KMS-11 (cell line): ENCODE results near the gene MB21D2.
A peak's percentile ranks its signal among the peaks of the same experiment; 100 is the strongest.

Experiments
- H2AFZ ChIP-seq: fragments of 200-600 bp; sonication (generic); 2 replicates; pipeline ENCODE4 v1.6.1; 2016; ENCODE audit warnings: antibody characterized with exemption, mixed run types, low read depth
- H3K27ac ChIP-seq: fragments of 200-600 bp; sonication (generic); 2 replicates; pipeline ENCODE4 v1.6.1; 2016; ENCODE audit warnings: mild to moderate bottlenecking, mixed run types
- H3K27me3 ChIP-seq: fragments of 200-600 bp; sonication (generic); 2 replicates; pipeline ENCODE4 v1.6.1; 2017; ENCODE audit warnings: mild to moderate bottlenecking, low read depth, mixed run types, moderate library complexity; ENCODE audit not compliant: insufficient read depth
- H3K36me3 ChIP-seq: fragments of 200-600 bp; sonication (generic); 2 replicates; pipeline ENCODE4 v1.6.1; 2017; ENCODE audit warnings: mild to moderate bottlenecking, mixed run types; ENCODE audit not compliant: insufficient read depth
- H3K4me1 ChIP-seq: fragments of 200-600 bp; sonication (generic); 2 replicates; pipeline ENCODE4 v1.6.1; 2016; ENCODE audit warnings: mild to moderate bottlenecking, low read depth, mixed run types; ENCODE audit not compliant: poor library complexity, severe bottlenecking
- H3K4me2 ChIP-seq: fragments of 200-600 bp; sonication (generic); 2 replicates; pipeline ENCODE4 v1.7.0; 2016; ENCODE audit warnings: mild to moderate bottlenecking, mixed run types
- H3K4me3 ChIP-seq: fragments of 200-600 bp; sonication (generic); IDR thresholded peaks from 2 replicates; pipeline ENCODE4 v1.6.1; 2017; ENCODE audit warnings: low read depth, low read length, mixed read lengths; ENCODE audit not compliant: insufficient read depth
- H3K79me2 ChIP-seq: fragments of 200-600 bp; sonication (generic); 2 replicates; pipeline ENCODE4 v1.6.1; 2016; ENCODE audit warnings: low read depth, mixed run types; ENCODE audit not compliant: insufficient read depth
- H3K9ac ChIP-seq: fragments of 200-600 bp; sonication (generic); 2 replicates; pipeline ENCODE4 v1.6.1; 2016; ENCODE audit warnings: mild to moderate bottlenecking, mixed run types
- H4K20me1 ChIP-seq: fragments of 200-600 bp; sonication (generic); 2 replicates; pipeline ENCODE4 v1.6.1; 2016; ENCODE audit warnings: mild to moderate bottlenecking, mixed run types; ENCODE audit not compliant: insufficient read depth
- TF ChIP-seq, protein P1 (sequence below): fragments of 200-600 bp; sonication (generic); conservative IDR thresholded peaks from 2 replicates; pipeline ENCODE4 v1.6.1; 2017; ENCODE audit warnings: low read depth, mild to moderate bottlenecking, antibody characterized with exemption, low read length, moderate library complexity, mixed read lengths

The MB21D2 gene

GRCh38 chr3:192817053-192817452, 100.6 kb downstream of the MB21D2 start:
- H3K27me3 ChIP-seq = no peaks in the 10 kb centered on the region
- H2AFZ ChIP-seq = no peak overlapping the region
- TF ChIP-seq, protein P1, sequence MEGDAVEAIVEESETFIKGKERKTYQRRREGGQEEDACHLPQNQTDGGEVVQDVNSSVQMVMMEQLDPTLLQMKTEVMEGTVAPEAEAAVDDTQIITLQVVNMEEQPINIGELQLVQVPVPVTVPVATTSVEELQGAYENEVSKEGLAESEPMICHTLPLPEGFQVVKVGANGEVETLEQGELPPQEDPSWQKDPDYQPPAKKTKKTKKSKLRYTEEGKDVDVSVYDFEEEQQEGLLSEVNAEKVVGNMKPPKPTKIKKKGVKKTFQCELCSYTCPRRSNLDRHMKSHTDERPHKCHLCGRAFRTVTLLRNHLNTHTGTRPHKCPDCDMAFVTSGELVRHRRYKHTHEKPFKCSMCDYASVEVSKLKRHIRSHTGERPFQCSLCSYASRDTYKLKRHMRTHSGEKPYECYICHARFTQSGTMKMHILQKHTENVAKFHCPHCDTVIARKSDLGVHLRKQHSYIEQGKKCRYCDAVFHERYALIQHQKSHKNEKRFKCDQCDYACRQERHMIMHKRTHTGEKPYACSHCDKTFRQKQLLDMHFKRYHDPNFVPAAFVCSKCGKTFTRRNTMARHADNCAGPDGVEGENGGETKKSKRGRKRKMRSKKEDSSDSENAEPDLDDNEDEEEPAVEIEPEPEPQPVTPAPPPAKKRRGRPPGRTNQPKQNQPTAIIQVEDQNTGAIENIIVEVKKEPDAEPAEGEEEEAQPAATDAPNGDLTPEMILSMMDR = no peak
- H3K4me1 ChIP-seq = peaks cover 46% of the 10 kb centered on the region
- no peaks in the 10 kb centered on the region for H4K20me1 ChIP-seq
- H3K9ac ChIP-seq = no peak overlapping the region
- no peaks in the 10 kb centered on the region for H3K36me3 ChIP-seq
- H3K4me2 ChIP-seq = peak overlapping the region; percentile 40; the same call in 1 of the 2 replicates
- H3K4me3 ChIP-seq = no peak overlapping the region
- peaks cover 10% of the 10 kb centered on the region; the same call in 1 of the 2 replicates for H3K79me2 ChIP-seq
- H3K27ac ChIP-seq = no peak overlapping the region

DNA sequence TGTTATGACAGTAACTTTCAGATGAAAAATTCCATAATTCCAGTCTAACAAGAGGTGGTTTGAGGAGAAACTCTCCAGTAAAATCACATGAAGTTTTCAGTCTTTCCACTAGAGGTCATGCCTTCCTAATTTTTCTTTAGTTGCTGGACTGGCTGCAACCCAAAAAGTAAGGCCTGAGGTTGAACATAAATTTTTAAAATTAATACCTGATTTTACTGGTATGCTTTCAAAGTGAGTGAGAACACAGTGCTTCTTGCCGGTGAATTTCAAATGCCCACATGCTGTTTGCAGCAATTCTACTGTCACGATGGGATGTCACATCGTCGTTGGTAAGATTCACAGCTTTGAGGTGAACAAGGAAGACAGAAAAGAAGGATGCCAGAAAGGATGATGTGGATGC, 101.3 kb downstream of the MB21D2 start:
- TF ChIP-seq, protein P1 = peak; percentile 91
- Histone ChIP-seq H4K20me1 (no peaks in the 10 kb centered on the region), H3K4me2 (peak overlapping the region; percentile 40), H2AFZ (no peak overlapping the region), H3K36me3 (no peaks in the 10 kb centered on the region), H3K4me3 (no peak overlapping the region), H3K9ac (no peak overlapping the region), H3K4me1 (peaks cover 46% of the 10 kb centered on the region), H3K27ac (no peak overlapping the region), H3K79me2 (peaks cover 13% of the 10 kb centered on the region; the same call in 1 of the 2 replicates), H3K27me3 (no peaks in the 10 kb centered on the region)

- no peaks in the 10 kb centered on the region for H3K36me3 ChIP-seq
- H3K27ac ChIP-seq = no peak overlapping the region
- H4K20me1 ChIP-seq = no peaks in the 10 kb centered on the region
- no peak overlapping the region for H2AFZ ChIP-seq
- H3K9ac ChIP-seq = no peak overlapping the region
- no peak overlapping the region for H3K4me2 ChIP-seq
- H3K27me3 ChIP-seq = no peaks in the 10 kb centered on the region
- H3K4me1 ChIP-seq = peaks cover 18% of the 10 kb centered on the region
- TF ChIP-seq, protein P1 = peak; percentile 42; the same call in 1 of the 2 replicates
- peaks cover 8% of the 10 kb centered on the region for H3K79me2 ChIP-seq
- no peak overlapping the region for H3K4me3 ChIP-seq
These were observed 104.8 kb downstream of the MB21D2 start for GRCh38 chr3:192812743-192813383.

DNA sequence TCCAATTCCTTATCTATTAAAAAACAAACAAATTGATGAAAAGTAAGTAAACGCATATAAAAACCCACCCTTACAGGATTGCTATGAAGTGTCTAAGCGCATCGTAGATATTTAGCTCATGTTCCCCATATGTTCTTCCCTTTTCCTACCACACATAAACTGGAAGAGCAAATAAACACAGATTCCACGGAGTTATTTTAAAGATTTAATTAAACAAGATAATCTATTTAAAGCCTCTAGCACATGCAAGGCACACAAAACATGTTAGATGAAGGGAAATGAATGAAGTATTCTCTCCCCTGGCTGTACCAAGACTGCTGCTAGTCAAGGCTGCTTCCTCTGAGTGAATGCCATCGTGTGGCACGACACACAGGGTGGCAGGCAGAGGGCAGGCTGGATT, 111.9 kb downstream of the MB21D2 start:
- Histone ChIP-seq H3K4me2 (no peak overlapping the region), H3K27me3 (no peaks in the 10 kb centered on the region), H4K20me1 (no peaks in the 10 kb centered on the region), H3K9ac (no peak overlapping the region), H2AFZ (no peak overlapping the region), H3K4me1 (no peaks in the 10 kb centered on the region), H3K79me2 (peaks cover 20% of the 10 kb centered on the region), H3K36me3 (no peaks in the 10 kb centered on the region), H3K27ac (no peak overlapping the region), H3K4me3 (no peak overlapping the region)
- TF ChIP-seq, protein P1 = no peak
